NCI-H774 (cell line): ENCODE measurements around the gene SPX.

ENCODE experiments used
- DNase-seq: peaks from one replicate; lab custom pipeline; 2025; lab: John Stamatoyannopoulos, UW

SPX gene

DNA sequence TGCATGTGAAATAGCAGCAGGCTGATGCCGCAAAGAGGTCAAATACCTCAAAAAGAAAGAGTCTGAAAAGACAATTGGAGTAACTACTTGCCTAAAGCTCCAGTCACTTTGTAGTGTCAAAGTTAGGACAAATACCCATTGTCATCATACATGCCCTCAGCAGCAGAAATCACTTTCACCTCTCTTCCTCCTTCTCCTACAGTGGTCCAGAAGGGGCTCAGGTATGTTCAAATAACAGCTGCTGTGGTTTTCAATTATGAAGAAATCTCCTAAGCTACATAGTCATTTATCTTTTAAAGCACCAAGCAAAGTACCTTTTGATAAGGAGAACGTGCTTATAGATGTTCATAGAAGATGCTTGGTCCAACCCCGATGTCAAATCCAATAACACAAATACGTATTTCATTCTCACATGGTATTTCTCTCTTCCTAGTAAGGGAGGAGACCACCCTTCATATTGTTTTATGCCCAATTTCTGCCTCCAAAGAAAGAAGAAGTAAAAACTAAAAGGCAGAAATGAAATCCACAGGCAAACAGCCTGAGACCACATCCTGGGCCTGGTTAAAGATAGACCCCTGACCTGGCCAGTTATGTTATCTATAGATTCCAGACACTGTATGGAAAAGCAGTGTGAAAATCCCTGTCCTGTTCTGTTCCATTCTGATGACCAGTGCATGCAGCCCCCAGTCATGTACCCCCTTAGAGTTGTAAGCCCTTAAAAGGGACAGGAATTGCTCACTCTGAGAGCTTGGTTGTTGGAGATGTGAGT, 54.8 kb downstream of the SPX start:
- no peak for DNase-seq
